RPMI7951 (cell line): ENCODE data around the gene CSTF2T. TPM values are rescaled to one million over a fixed set of nuclear protein-coding genes. Genes with fewer than 3 reads are reported as not detected.

Experiments used
- DNase-seq: peaks from one replicate; pipeline ENCODE4 v3.0.0-alpha.2; 2012; ENCODE audit warnings: low read depth
- total RNA-seq: library from RNA; depleted of rRNA; stranded (reverse); fragments of >200 nt; shearing (Covaris generic); gene quantifications from 2 replicates; pipeline ENCODE4 v1.2.3, GENCODE V29; 2014; rRNA removed

The CSTF2T gene
- total RNA-seq = 13.5 and 14.2 TPM in 2 replicates

- DNase-seq = peak; percentile 90
Observed at GRCh38 chr10:51699475-51700227, at the start of gene CSTF2T. Gene CSTF2T (minus strand): TSS chr10:51699595. CDS start chr10:51699549, 46 bp downstream.

DNA sequence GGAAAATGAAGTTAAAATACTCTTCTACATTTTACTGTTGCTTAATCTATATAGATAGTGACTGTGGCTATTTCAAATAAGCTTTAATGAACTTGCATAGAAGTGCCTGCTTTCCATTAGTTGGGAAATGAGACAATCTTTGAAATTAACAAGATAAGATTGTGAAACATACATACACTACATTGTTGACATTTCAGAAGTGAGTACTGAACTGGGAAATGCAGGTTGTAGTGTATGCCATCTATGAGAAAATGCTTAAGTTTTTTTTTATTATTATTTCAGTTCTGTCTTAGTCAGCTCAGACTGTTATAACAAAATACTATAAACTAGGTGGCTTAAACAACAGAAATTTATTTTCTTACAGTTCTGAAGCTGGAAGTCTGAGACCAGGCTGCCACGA lies 49.6 kb upstream of the CSTF2T start:
- DNase-seq = no peak

GRCh38 chr10:51747216-51747615 lies 47.8 kb upstream of the CSTF2T start:
- DNase-seq = no peak

DNA sequence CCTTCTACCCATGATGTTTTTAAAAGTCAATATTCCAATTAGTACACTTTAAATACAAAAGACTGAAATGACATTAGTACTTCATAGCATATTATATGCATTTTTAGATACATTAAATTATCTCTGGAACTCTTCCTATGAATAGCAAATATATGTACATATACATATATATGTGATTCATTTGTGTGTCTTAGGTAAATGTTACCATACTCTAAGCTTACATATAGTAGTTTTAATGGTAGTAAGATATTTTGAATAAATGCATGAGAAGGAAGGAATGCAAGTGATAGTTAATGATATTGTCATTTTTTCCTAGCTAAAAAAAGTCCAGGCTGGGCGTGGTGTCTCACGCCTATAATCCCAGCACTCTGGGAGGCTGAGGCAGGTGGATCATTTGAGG lies 46.0 kb upstream of the CSTF2T start:
- no peak for DNase-seq

- no peak for DNase-seq
Observed at GRCh38 chr10:51744235-51745000, 45.0 kb upstream of the CSTF2T start.

- no peak for DNase-seq
Observed at GRCh38 chr10:51743146-51743545, 43.8 kb upstream of the CSTF2T start.

DNA sequence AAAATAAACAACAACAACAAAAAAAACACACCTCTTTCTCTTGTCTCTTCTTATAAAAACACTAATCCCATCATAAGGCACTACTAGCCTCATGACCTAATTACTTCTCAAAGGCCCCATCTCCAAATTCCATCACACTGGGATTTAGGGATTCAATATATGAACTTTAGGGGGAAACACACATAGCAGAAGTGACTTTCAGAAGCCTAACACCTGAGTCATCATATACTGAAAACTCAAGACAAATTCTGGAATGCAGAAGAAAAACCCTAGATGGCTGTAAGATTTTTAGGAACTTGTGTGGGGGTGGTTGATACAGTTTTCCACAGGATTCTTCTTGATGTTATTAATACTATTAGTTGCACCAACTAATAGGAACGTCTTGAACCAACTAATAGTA lies 33.7 kb upstream of the CSTF2T start:
- DNase-seq = no peak

- no peak for DNase-seq
Observed at GRCh38 chr10:51729822-51730555, 30.6 kb upstream of the CSTF2T start.

- no peak for DNase-seq
Observed at GRCh38 chr10:51724038-51724437, 24.6 kb upstream of the CSTF2T start.

GRCh38 chr10:51718804-51719291 lies 19.5 kb upstream of the CSTF2T start:
- DNase-seq = no peak

- no peak for DNase-seq
Observed at GRCh38 chr10:51716981-51717380, 17.6 kb upstream of the CSTF2T start.

- no peak for DNase-seq
Observed at GRCh38 chr10:51711519-51711891, 12.1 kb upstream of the CSTF2T start.

DNA sequence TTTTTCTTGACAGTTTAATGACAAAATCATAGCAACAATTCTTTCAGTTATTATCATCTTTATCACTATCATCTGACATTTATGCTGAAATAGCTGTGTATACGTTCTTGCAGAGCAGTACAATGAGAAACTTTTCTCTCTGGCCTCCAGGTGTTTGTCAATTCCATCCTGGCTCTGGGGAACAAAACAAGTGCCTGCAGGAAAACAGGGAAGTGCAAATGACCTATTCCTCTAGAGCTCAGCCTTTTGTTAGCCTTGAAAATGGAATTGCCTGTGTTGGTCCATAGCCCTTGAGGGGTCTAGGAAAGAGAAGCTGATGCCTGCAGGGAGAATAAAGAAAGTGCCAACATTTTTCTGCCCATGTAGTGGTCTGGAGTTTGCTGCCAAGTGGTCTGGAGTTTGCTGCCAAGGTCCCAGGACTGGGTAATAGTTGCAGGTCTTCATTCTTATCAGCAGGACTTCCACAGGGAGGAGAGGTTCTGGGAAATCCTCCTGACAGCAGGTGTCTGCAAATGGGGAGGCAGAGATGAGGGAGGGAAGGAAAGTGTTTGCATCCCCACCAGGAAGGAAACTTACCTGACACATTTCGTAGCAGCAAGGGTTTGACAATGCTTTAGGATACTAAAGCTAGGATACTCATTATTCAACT lies 10.1 kb upstream of the CSTF2T start:
- DNase-seq = no peak

- DNase-seq = no peak
Observed at GRCh38 chr10:51708609-51709008, 9.2 kb upstream of the CSTF2T start.

DNA sequence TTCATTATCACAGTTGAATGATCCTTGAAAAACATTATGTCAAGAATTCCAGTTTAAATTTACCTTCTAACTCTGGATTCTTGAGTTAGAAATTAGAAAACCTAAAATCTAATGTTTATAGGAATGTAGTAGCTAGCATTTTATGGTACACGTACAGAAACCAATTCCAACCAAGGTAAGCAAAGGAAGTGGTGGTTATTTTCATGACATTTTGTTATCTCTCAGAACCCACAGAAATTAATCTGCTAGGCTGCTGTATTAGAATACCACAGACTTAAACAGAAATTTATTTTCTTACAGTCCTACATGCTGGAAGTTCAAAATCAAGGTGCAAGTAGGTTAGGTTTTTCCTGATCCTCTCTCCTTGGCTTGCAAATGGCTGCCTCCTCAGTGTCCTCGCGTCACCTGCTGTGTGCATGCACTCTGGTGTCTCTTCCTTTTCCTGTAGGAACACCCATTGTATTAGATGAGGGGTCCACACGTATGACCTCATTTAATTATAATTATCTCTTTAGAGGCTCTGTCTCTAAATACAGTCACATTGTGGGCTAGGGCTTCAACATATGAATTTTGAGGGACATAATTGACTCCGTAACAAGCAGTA lies 8.5 kb upstream of the CSTF2T start:
- no peak for DNase-seq

DNA sequence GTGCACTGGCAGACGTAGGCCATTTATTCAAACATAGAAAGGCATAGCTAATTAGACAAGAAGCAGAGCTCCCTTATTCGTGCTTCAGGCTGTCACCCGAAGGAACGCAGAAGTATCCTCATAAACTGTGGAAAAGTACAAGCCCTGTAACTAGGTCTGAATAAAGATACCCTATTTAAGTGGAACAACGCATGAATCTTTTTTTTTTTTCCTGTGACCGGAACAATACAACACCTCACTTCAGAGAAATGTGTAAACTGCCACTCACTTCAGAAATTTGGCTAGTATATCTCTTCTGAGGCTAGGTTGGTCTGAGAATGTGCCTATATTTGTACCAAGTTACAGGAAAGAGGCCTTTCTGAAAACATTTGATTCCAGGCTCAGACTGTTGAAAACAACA lies 8.0 kb upstream of the CSTF2T start:
- no peak for DNase-seq

DNA sequence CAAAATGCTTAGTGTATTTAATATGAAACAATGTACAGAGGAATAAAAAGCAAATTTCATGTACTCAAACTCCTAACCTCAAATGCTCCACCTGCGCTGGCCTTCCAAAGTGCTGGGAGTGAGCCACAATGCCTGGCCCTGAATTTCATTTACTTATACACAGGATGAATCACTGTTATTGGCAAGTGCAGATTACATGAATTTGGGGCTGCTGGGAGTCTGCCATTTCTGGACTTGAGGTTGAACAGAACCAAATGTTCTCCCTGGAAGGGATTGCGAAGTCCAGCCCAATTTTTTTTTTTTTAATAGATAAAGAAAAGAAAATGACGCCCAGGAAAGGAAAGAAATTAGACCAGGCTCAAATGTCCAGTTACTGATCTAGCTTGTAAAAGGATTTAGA lies 6.8 kb upstream of the CSTF2T start:
- no peak for DNase-seq

GRCh38 chr10:51705774-51706173 lies 6.4 kb upstream of the CSTF2T start:
- no peak for DNase-seq

DNA sequence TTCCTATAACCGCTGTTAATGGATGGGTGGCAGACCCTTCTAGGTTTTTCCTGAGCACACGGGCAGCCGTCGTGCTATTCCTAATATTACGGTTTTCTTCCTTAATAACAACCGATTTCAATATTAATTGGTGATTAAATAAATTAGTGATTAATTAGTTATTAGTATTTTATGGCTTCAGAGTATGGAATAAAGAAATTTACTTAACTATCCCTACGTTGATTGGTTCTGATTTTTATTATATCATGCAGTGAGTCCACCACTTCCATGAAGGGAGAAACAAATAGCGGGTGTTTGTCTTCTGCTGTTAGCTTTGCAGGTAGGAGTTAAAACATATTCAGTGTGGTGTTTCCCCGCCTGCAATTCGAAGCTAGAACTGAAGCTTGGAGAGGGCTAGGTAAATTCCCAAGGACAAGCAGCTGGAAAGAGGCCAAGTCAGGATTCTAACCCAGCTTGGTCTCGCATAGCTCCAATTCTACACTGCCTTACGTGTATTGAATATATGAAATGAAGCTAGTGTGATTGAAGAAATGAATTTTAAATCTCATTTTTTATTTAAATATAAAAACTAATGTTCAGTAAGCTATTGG lies 928 bp upstream of the CSTF2T start:
- DNase-seq = no peak

GRCh38 chr10:51699145-51699474 lies 285 bp downstream of the CSTF2T start:
- no peak for DNase-seq

- DNase-seq = no peak
Observed at GRCh38 chr10:51698473-51699063, 827 bp downstream of the CSTF2T start.
